K562 (cell line): ENCODE data around the gene RFX3. TPM values are rescaled to one million over a fixed set of nuclear protein-coding genes. Genes with fewer than 3 reads are reported as not detected.

Source experiments
- ATAC-seq: fragments of 200-7000 bp; cut with Tn5 transposase; 3 replicates; pipeline ENCODE4 v1.9.1; 2020; ENCODE audit warnings: moderate library complexity
- BruUV-seq: library from RNA; stranded (reverse); fragments of 400-500 nt; replicated peaks from 2 replicates; lab custom pipeline; 2021; lab: Mats Ljungman, UMichigan
- CTCF ChIA-PET: fragments of 300-600 bp; formaldehyde crosslinking; extraction: SDS; loops from one replicate; lab custom pipeline; 2021; ENCODE audit warnings: low intra/inter-chr PET ratio; lab: Yijun Ruan, JAX
- POLR2A ChIA-PET: fragments of 300-600, 350-650 bp; sonication (Branson Sonifier 250); formaldehyde crosslinking; extraction: SDS; loops from one replicate; lab custom pipeline; 2021; ENCODE audit warnings: antibody characterized with exemption, inconsistent platforms; lab: Yijun Ruan, JAX
- DNase-seq, 4 experiments: peaks; one replicate each; pipeline versions ENCODE4 v3.0.0 to v3.0.0-alpha.2; 2011 to 2018; ENCODE audit warnings: low spot score in 3 of 4, mixed read lengths in 3 of 4; ENCODE audit errors: extremely low read depth in 1 of 4
- FAIRE-seq: peaks from 2 replicates; lab custom pipeline; 2011; peaks lifted over from hg19 to GRCh38; lab: Jason Lieb, UNC
- H2AFZ ChIP-seq: 2 replicates; pipeline ENCODE4 v1.6.0; 2011; ENCODE audit warnings: low read depth, low read length, control low read depth, inconsistent platforms
- H3K27ac ChIP-seq: fragments of 200-600 bp; 3 replicates; pipeline ENCODE4 v1.8.0; 2011; ENCODE audit warnings: low read depth, mild to moderate bottlenecking, control low read depth, inconsistent platforms, low read length, moderate library complexity, mixed read lengths; ENCODE audit errors: extremely low read depth
- H3K27me3 ChIP-seq, 2 experiments: fragments of 300-600 bp in 1 of 2; 2 replicates in 1 of 2; 3 replicates in 1 of 2; pipeline versions ENCODE4 v1.6.0 to v1.8.0; 2011; ENCODE audit warnings: inconsistent platforms in 2 of 2, low read length in 2 of 2, mild to moderate bottlenecking in 1 of 2, mixed read lengths in 1 of 2, moderate library complexity in 1 of 2; ENCODE audit not compliant: control insufficient read depth in 2 of 2, insufficient read depth in 2 of 2
- H3K36me3 ChIP-seq: fragments of 300-600 bp; 3 replicates; pipeline ENCODE4 v1.8.0; 2011; ENCODE audit warnings: mild to moderate bottlenecking, low read length, inconsistent platforms; ENCODE audit not compliant: control insufficient read depth, insufficient read depth
- H3K4me1 ChIP-seq, 2 experiments: fragments of 200-600 bp in 1 of 2; replicated peaks in 1 of 2; 2 replicates in 1 of 2; 3 replicates in 1 of 2; pipeline versions ENCODE4 v1.5.1 to v1.8.0; 2011; ENCODE audit warnings: inconsistent platforms in 2 of 2, low read length in 2 of 2, mild to moderate bottlenecking in 1 of 2, mixed read lengths in 1 of 2, moderate library complexity in 1 of 2; ENCODE audit not compliant: control insufficient read depth in 2 of 2, insufficient read depth in 2 of 2
- H3K4me2 ChIP-seq: 2 replicates; pipeline ENCODE4 v1.6.1; 2011; ENCODE audit warnings: low read length, control low read depth, inconsistent platforms, mixed read lengths; ENCODE audit not compliant: insufficient read depth
- H3K4me3 ChIP-seq: fragments of 200-600 bp; sonication (generic), shearing (Covaris generic); 2 replicates; pipeline ENCODE4 v1.5.1; 2016; ENCODE audit warnings: control low read depth, inconsistent platforms
- H3K79me2 ChIP-seq: fragments of 200-600 bp; 3 replicates; pipeline ENCODE4 v1.8.0; 2011; ENCODE audit warnings: low read length, inconsistent platforms; ENCODE audit not compliant: control insufficient read depth, insufficient read depth
- H3K9ac ChIP-seq, 2 experiments: 2 replicates each; pipeline versions ENCODE4 v1.6.0 to v1.6.1; 2011; ENCODE audit warnings: low read depth in 2 of 2, low read length in 2 of 2, control low read depth in 1 of 2, inconsistent platforms in 1 of 2, mild to moderate bottlenecking in 1 of 2, mixed read lengths in 1 of 2; ENCODE audit not compliant: insufficient read depth in 1 of 2
- H3K9me1 ChIP-seq: one replicate; pipeline ENCODE4 v1.6.0; 2011; ENCODE audit warnings: inconsistent platforms, mild to moderate bottlenecking, low read length, moderate library complexity; ENCODE audit not compliant: control insufficient read depth, insufficient read depth
- H3K9me3 ChIP-seq: replicated peaks from 2 replicates; pipeline ENCODE4 v1.5.1; 2011; ENCODE audit warnings: low read depth, low read length, inconsistent platforms; ENCODE audit not compliant: control insufficient read depth, insufficient read depth
- H4K20me1 ChIP-seq: replicated peaks from 2 replicates; pipeline ENCODE4 v1.6.1; 2011; ENCODE audit warnings: low read length, inconsistent platforms, mixed read lengths; ENCODE audit not compliant: control insufficient read depth, insufficient read depth
- ATF1 ChIP-seq, 2 experiments: fragments of 450-650 bp in 1 of 2; IDR thresholded peaks; 2 replicates each; pipeline ENCODE4 v1.6.1; 2016; ENCODE audit warnings: missing compliant biosample characterization in 1 of 2, missing genetic modification characterization in 1 of 2
- CEBPB ChIP-seq: fragments of 450-650 bp; IDR thresholded peaks from 2 replicates; pipeline ENCODE4 v1.6.1; 2016; ENCODE audit warnings: missing genetic modification characterization, missing compliant biosample characterization
- CTBP1 ChIP-seq: fragments of 450-650 bp; IDR thresholded peaks from 2 replicates; pipeline ENCODE4 v1.6.1; 2016; ENCODE audit warnings: borderline replicate concordance
- NFATC3 ChIP-seq: fragments of 450-650 bp; IDR thresholded peaks from 2 replicates; pipeline ENCODE4 v1.6.1; 2017; ENCODE audit warnings: mild to moderate bottlenecking
- NR2C2 ChIP-seq, 2 experiments: fragments of 200-800 bp in 1 of 2; sonication (Bioruptor generic) in 1 of 2; sonication (generic) in 1 of 2; formaldehyde crosslinking in 1 of 2; IDR thresholded peaks; 2 replicates each; pipeline versions ENCODE4 v1.6.1 to v1.8.0; 2016 to 2022; ENCODE audit warnings: mild to moderate bottlenecking in 1 of 2, missing compliant biosample characterization in 1 of 2, missing genetic modification characterization in 1 of 2, missing genetic modification reagents in 1 of 2
- PHF8 ChIP-seq: fragments of 200-600 bp; sonication (generic); IDR thresholded peaks from 2 replicates; pipeline ENCODE4 v1.6.1; 2012; ENCODE audit warnings: mixed run types, mild to moderate bottlenecking, inconsistent platforms, low read length, moderate library complexity, borderline replicate concordance
- SAFB ChIP-seq: fragments of 200-400 bp; formaldehyde crosslinking; IDR thresholded peaks from 2 replicates; pipeline ENCODE4 v1.6.1; 2017; ENCODE audit warnings: low read depth, low read length, borderline replicate concordance
- VEZF1 ChIP-seq: fragments of 200-800 bp; sonication (Bioruptor generic); IDR thresholded peaks from 2 replicates; pipeline ENCODE4 v1.6.1; 2017; ENCODE audit warnings: missing genetic modification characterization, missing compliant biosample characterization
- ZNF655 ChIP-seq: fragments of 250-450 bp; sonication (Bioruptor Pico); IDR thresholded peaks from 2 replicates; pipeline ENCODE4 v1.5.0; 2021
- ZNF668 ChIP-seq: fragments of 250-450 bp; sonication (Bioruptor Pico); IDR thresholded peaks from 2 replicates; pipeline ENCODE4 v1.8.0; 2022; ENCODE audit warnings: mild to moderate bottlenecking, inconsistent platforms
- ZNF707 ChIP-seq: fragments of 250-450 bp; sonication (Bioruptor Pico); conservative IDR thresholded peaks from 2 replicates; pipeline ENCODE4 v1.8.0; 2022; ENCODE audit warnings: inconsistent platforms, mild to moderate bottlenecking, moderate library complexity
- ZNF830 ChIP-seq: fragments of 250-450 bp; sonication (Bioruptor Pico); IDR thresholded peaks from 2 replicates; pipeline ENCODE4 v1.5.0; 2021; ENCODE audit warnings: mild to moderate bottlenecking
- WGBS: fragments of 100-300 bp; shearing (Covaris generic); methylation state at CpG from one replicate; pipeline ENCODE4 v1.1.6; 2016; ENCODE audit warnings: low coverage, mixed read lengths; ENCODE audit not compliant: insufficient coverage; ENCODE audit errors: missing lambda C conversion rate; 5-methylcytosine and 5-hydroxymethylcytosine counted together
- in situ Hi-C: fragments of 300-500 bp; cut with MboI; formaldehyde crosslinking; loops from 4 replicates; pipeline ENCODE4 v1.15.0; 2018; ENCODE audit warnings: inconsistent platforms, mixed read lengths
- intact Hi-C: fragments of 100-400 bp; cut with micrococcal nuclease; formaldehyde crosslinking; loops from 2 replicates; pipeline ENCODE4 v1.14.2; 2022
- polyA plus RNA-seq, 8 experiments: library from polyadenylated mRNA; depleted of rRNA in 4 of 8; stranded (reverse) in 5 of 8; unstranded in 3 of 8; fragments of >200 nt; fragmentation: Nextera tagmentation in 2 of 8; fragmentation: Illumina TruSeq in 1 of 8; extraction: Ambion mirVana in 2 of 8; extraction: Trizol in 1 of 8; gene quantifications; 2 replicates each; pipeline versions ENCODE4 v1.2.1 to v1.2.3, GENCODE V29; 2011 to 2014; ENCODE audit warnings: inconsistent platforms in 1 of 8, missing spikeins in 1 of 8
- total RNA-seq, 7 experiments: library from RNA; depleted of rRNA in 6 of 7; stranded (reverse); fragments of >200 nt in 6 of 7; fragmentation: Illumina TruSeq in 2 of 7; extraction: Trizol in 2 of 7; gene quantifications; 2 replicates each; pipeline versions ENCODE4 v1.2.1 to v1.2.3, GENCODE V29; 2011 to 2021; ENCODE audit warnings: low replicate concordance in 1 of 7

The RFX3 gene
- total and polyA plus RNA-seq, 9 of the 15 experiments (the other 6 are each of a cell fraction or from before 2014, with no cell fraction given): 0.86 to 4.9 (median 2.0) TPM

GRCh38 chr9:3434594-3434993, 91.2 kb downstream of the RFX3 start:
- no peak for DNase-seq
- TF ChIP-seq CEBPB (tag): 0 out of 2 replicates have a peak, but pooled peaks have one; percentile 12
- TF ChIP-seq ZNF668: no peak
- Histone ChIP-seq H3K79me2 (no peaks in the 10 kb centered on the region), H3K4me3 (no peak overlapping the region), H3K27ac (no peak overlapping the region), H3K4me1 (no peaks in the 10 kb centered on the region), H3K9ac (no peak overlapping the region), H4K20me1 (no peaks in the 10 kb centered on the region), H3K27me3 (no peaks in the 10 kb centered on the region), H3K9me3 (no peaks in the 10 kb centered on the region), H2AFZ (no peak overlapping the region), H3K36me3 (no peaks in the 10 kb centered on the region), H3K9me1 (no peaks in the 10 kb centered on the region), H3K4me2 (no peak overlapping the region)
- 17% methylated on average over 1 of the region's 1 CpG for WGBS
- in situ Hi-C loops: no loop called here
- no peak for FAIRE-seq
- no peak for ATAC-seq
- intact Hi-C loops: no loop called here
- CTCF ChIA-PET: no interaction called here
- POLR2A ChIA-PET: interaction anchor here (1.5 kb wide), 1 partner anchor 10 kb away, joined by 3 read pairs; no protein-coding TSS in a partner anchor
- no TSS peak for BruUV-seq

GRCh38 chr9:3433754-3434153, 92.0 kb downstream of the RFX3 start:
- Histone ChIP-seq H3K9ac (no peak overlapping the region), H4K20me1 (no peaks in the 10 kb centered on the region), H3K9me3 (no peaks in the 10 kb centered on the region), H3K4me2 (no peak overlapping the region), H3K79me2 (no peaks in the 10 kb centered on the region), H3K4me1 (no peaks in the 10 kb centered on the region), H3K4me3 (no peak overlapping the region)
- intact Hi-C loops: no loop called here
- ATAC-seq: no peak
- CTCF ChIA-PET: no interaction called here
- no TSS peak for BruUV-seq
- TF ChIP-seq ATF1 (CRISPR knock-in tag; IDR thresholded peaks at IDR 0.05) (no peak), ATF1 (tag; IDR thresholded peaks at IDR 0.05) (no peak), NFATC3 (no peak), VEZF1 (CRISPR knock-in tag) (no peak), SAFB (no peak), ZNF830 (CRISPR knock-in tag) (no peak), CTBP1 (no peak), ZNF707 (CRISPR knock-in tag) (no peak), ZNF655 (CRISPR knock-in tag) (no peak), PHF8 (no peak), NR2C2 (CRISPR knock-in tag; IDR thresholded peaks at IDR 0.05) (no peak), NR2C2 (tag; IDR thresholded peaks at IDR 0.05) (no peak)
- TF ChIP-seq, all 486 proteins: peak for 0
- H2AFZ ChIP-seq: no peak overlapping the region
- in situ Hi-C loops: no loop called here
- POLR2A ChIA-PET: interaction anchor here (0.6 to 1.5 kb wide), 2 partner anchors 10 to 236 kb away, joined by 3 read pairs; no protein-coding TSS in a partner anchor
- FAIRE-seq: no peak
- H3K9me1 ChIP-seq: no peaks in the 10 kb centered on the region
- H3K27ac ChIP-seq: no peak overlapping the region
- WGBS: 50% methylated on average over 2 of the region's 4 CpGs
- no peak for DNase-seq
- no peaks in the 10 kb centered on the region for H3K27me3 ChIP-seq
- H3K36me3 ChIP-seq: no peaks in the 10 kb centered on the region
